SU-DHL-6 (cell line): ENCODE results near the gene SMAD1.

Experiments used
- CTCF ChIP-seq: fragments of 200-600 bp; sonication (generic); IDR thresholded peaks from one replicate; pipeline ENCODE4 v1.5.1; 2017; ENCODE audit warnings: antibody characterized with exemption, mild to moderate bottlenecking, low read length, moderate library complexity; ENCODE audit not compliant: insufficient read depth, poor library complexity, severe bottlenecking
- EZH2phosphoT487 ChIP-seq: fragments of 200-600 bp; sonication (generic), shearing (Covaris generic); conservative IDR thresholded peaks from 2 replicates; pipeline ENCODE4 v1.6.1; 2018; ENCODE audit warnings: mild to moderate bottlenecking, antibody characterized with exemption, low read length, moderate library complexity, mixed read lengths

GRCh38 chr4:145484225-145484846 is 2.7 kb downstream of the SMAD1 start:
- TF ChIP-seq CTCF (no peak), EZH2phosphoT487 (no peak)
